ENCODE measurements around the gene RNPEPL1.

DNA sequence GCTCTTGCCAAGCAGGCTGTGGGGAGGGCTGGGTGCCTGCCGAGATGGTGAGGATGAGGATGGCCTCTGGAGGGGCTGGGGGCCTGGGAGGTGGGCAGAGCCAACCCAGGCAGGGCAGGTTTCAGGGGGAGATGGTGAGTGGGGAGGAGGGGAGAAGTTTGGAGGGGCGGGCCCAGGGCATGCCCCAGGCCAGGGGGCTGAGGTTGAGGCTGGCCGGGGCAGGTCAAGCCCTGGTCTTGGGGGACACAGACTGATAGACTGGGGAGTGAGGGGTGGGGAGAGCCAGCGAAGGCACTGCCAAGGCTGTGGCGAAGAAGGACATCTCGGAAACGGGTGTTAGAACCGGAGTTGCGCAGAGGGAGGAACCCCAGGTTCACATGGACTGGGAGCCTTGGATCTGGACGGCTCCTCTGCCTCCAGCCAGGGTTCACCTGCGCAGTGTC lies 30.9 kb downstream of the RNPEPL1 start:
- no peak for TF ChIP-seq EZH2phosphoT487 (IDR thresholded peaks at IDR 0.05; ENCODE audit: borderline replicate concordance, low read length)
- TF ChIP-seq, protein P1, sequence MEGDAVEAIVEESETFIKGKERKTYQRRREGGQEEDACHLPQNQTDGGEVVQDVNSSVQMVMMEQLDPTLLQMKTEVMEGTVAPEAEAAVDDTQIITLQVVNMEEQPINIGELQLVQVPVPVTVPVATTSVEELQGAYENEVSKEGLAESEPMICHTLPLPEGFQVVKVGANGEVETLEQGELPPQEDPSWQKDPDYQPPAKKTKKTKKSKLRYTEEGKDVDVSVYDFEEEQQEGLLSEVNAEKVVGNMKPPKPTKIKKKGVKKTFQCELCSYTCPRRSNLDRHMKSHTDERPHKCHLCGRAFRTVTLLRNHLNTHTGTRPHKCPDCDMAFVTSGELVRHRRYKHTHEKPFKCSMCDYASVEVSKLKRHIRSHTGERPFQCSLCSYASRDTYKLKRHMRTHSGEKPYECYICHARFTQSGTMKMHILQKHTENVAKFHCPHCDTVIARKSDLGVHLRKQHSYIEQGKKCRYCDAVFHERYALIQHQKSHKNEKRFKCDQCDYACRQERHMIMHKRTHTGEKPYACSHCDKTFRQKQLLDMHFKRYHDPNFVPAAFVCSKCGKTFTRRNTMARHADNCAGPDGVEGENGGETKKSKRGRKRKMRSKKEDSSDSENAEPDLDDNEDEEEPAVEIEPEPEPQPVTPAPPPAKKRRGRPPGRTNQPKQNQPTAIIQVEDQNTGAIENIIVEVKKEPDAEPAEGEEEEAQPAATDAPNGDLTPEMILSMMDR (conservative IDR thresholded peaks at IDR 0.05; ENCODE audit: low read depth, low read length), result no peak

Data from PC-3 (cell line).